GM12878 (cell line): ENCODE measurements around the gene HTR7. TPM values are rescaled to one million over a fixed set of nuclear protein-coding genes. Genes with fewer than 3 reads are reported as not detected.
A peak's percentile ranks its signal among the peaks of the same experiment; 100 is the strongest.

ENCODE experiments used
- ATAC-seq: fragments of 200-7000 bp; cut with Tn5 transposase; 3 replicates; pipeline ENCODE4 v1.9.1; 2020; ENCODE audit warnings: mild to moderate bottlenecking, moderate library complexity
- BruUV-seq: library from RNA; stranded (reverse); fragments of 400-500 nt; replicated peaks from 2 replicates; lab custom pipeline; 2021; lab: Mats Ljungman, UMichigan
- CTCF ChIA-PET: fragments of 300-600 bp; sonication (Branson Sonifier 250); formaldehyde crosslinking; extraction: SDS; loops from one replicate; lab custom pipeline; 2021; ENCODE audit warnings: inconsistent platforms; lab: Yijun Ruan, JAX
- POLR2A ChIA-PET: fragments of 350-600 bp; formaldehyde crosslinking; extraction: SDS; loops from one replicate; lab custom pipeline; 2021; ENCODE audit warnings: inconsistent platforms; lab: Charles Lee
- RAD21 ChIA-PET: fragments of 300-600 bp; sonication (Branson Sonifier 250); formaldehyde crosslinking; loops from one replicate; lab custom pipeline; 2023; ENCODE audit warnings: antibody characterized with exemption; ENCODE audit not compliant: unreplicated experiment; lab: Charles Lee
- SMC1A ChIA-PET: fragments of 300-600 bp; sonication (Branson Sonifier 250); formaldehyde crosslinking; loops from one replicate; lab custom pipeline; 2023; ENCODE audit not compliant: unreplicated experiment, uncharacterized antibody; lab: Charles Lee
- DNase-seq: peaks from one replicate; pipeline ENCODE4 v3.0.0-alpha.2; 2011; ENCODE audit warnings: low read depth, low spot score
- FAIRE-seq: peaks from 3 replicates; lab custom pipeline; 2011; peaks lifted over from hg19 to GRCh38; lab: Jason Lieb, UNC
- H2AFZ ChIP-seq: 2 replicates; pipeline ENCODE4 v1.6.0; 2011; ENCODE audit warnings: low read depth, low read length, control low read depth; ENCODE audit not compliant: control insufficient read depth
- H3K27ac ChIP-seq: 2 replicates; pipeline ENCODE4 v1.5.1; 2011; ENCODE audit warnings: control low read depth; ENCODE audit not compliant: control insufficient read depth, insufficient read depth
- H3K27me3 ChIP-seq, 2 experiments: replicated peaks in 1 of 2; 2 replicates each; pipeline versions ENCODE4 v1.6.0 to v1.6.1; 2011; ENCODE audit warnings: low read length in 1 of 2; ENCODE audit not compliant: control insufficient read depth in 2 of 2, insufficient read depth in 2 of 2
- H3K36me3 ChIP-seq, 2 experiments: 2 replicates each; pipeline ENCODE4 v1.5.1; 2011; ENCODE audit warnings: low read length in 1 of 2; ENCODE audit not compliant: control insufficient read depth in 2 of 2, insufficient read depth in 2 of 2
- H3K4me1 ChIP-seq: 2 replicates; pipeline ENCODE4 v1.6.1; 2011; ENCODE audit warnings: mild to moderate bottlenecking, low read length, moderate library complexity, mixed read lengths; ENCODE audit not compliant: control insufficient read depth, insufficient read depth
- H3K4me2 ChIP-seq: 2 replicates; pipeline ENCODE4 v1.6.0; 2011; ENCODE audit warnings: control low read depth; ENCODE audit not compliant: control insufficient read depth, insufficient read depth
- H3K4me3 ChIP-seq: fragments of 200-600 bp; sonication (generic); 2 replicates; pipeline ENCODE4 v1.5.1; 2016
- H3K79me2 ChIP-seq: 2 replicates; pipeline ENCODE4 v1.6.0; 2011; ENCODE audit warnings: low read length; ENCODE audit not compliant: control insufficient read depth, insufficient read depth
- H3K9ac ChIP-seq: 2 replicates; pipeline ENCODE4 v1.8.0; 2011; ENCODE audit warnings: low read length, control low read depth, mixed read lengths; ENCODE audit not compliant: control insufficient read depth, insufficient read depth
- H3K9me3 ChIP-seq: replicated peaks from 3 replicates; pipeline ENCODE4 v1.5.1; 2011; ENCODE audit warnings: mild to moderate bottlenecking, low read length; ENCODE audit not compliant: control insufficient read depth, insufficient read depth
- H4K20me1 ChIP-seq: 2 replicates; pipeline ENCODE4 v1.6.0; 2011; ENCODE audit not compliant: control insufficient read depth, insufficient read depth
- BMI1 ChIP-seq: fragments of 450-650 bp; IDR thresholded peaks from 2 replicates; pipeline ENCODE4 v1.6.1; 2016; ENCODE audit warnings: mild to moderate bottlenecking, moderate library complexity, borderline replicate concordance
- EZH2 ChIP-seq: IDR thresholded peaks from 2 replicates; pipeline ENCODE4 v1.6.1; 2012; ENCODE audit warnings: low read depth, mild to moderate bottlenecking, control low read depth, inconsistent platforms, low read length, borderline replicate concordance; ENCODE audit not compliant: control insufficient read depth
- HDAC6 ChIP-seq: fragments of 200-600 bp; sonication (generic); IDR thresholded peaks from one replicate; pipeline ENCODE4 v1.8.0; 2017; ENCODE audit warnings: antibody characterized with exemption; ENCODE audit not compliant: unreplicated experiment
- IRF4 ChIP-seq: IDR thresholded peaks from 2 replicates; pipeline ENCODE4 v1.6.1; 2011; ENCODE audit warnings: low read depth, low read length
- LARP7 ChIP-seq: fragments of 450-650 bp; IDR thresholded peaks from 2 replicates; pipeline ENCODE4 v1.6.1; 2017; ENCODE audit warnings: mild to moderate bottlenecking
- NRF1 ChIP-seq: conservative IDR thresholded peaks from 2 replicates; pipeline ENCODE4 v1.6.1; 2011; ENCODE audit warnings: mild to moderate bottlenecking, low read depth, low read length, improper control_type of control experiment
- PAX5 ChIP-seq: IDR thresholded peaks from 2 replicates; pipeline ENCODE4 v1.6.1; 2011; ENCODE audit warnings: low read depth, low read length, borderline replicate concordance
- SMAD1 ChIP-seq: fragments of 450-650 bp; IDR thresholded peaks from 2 replicates; pipeline ENCODE4 v1.6.1; 2018; ENCODE audit warnings: mild to moderate bottlenecking, low read depth; ENCODE audit not compliant: partially characterized antibody
- WGBS: methylation state at CpG from one replicate; pipeline ENCODE4 v1.1.6; 2016; ENCODE audit warnings: low lambda C conversion rate; ENCODE audit not compliant: insufficient replicate concordance, insufficient coverage; ENCODE audit errors: missing lambda C conversion rate; 5-methylcytosine and 5-hydroxymethylcytosine counted together
- in situ Hi-C: fragments of 300-500 bp; cut with MboI; formaldehyde crosslinking; loops from 9 replicates; pipeline ENCODE4 v1.14.3; 2018; ENCODE audit warnings: mixed read lengths
- intact Hi-C: fragments of 100-400 bp; cut with micrococcal nuclease; formaldehyde crosslinking; loops from one replicate; pipeline ENCODE4 v1.14.2; 2022; ENCODE audit not compliant: unreplicated experiment
- polyA plus RNA-seq, 11 experiments: library from polyadenylated mRNA; depleted of rRNA in 4 of 11; unstranded in 6 of 11; stranded (reverse) in 5 of 11; fragments of >200 nt; fragmentation: Nextera tagmentation in 4 of 11; fragmentation: Illumina TruSeq in 1 of 11; extraction: Ambion mirVana in 4 of 11; extraction: Trizol in 1 of 11; gene quantifications; 1 replicate in 1 of 11; 2 replicates in 10 of 11; pipeline versions ENCODE4 v1.2.1 to v1.2.3, GENCODE V29; 2011 to 2016; ENCODE audit warnings: inconsistent platforms in 2 of 11, missing spikeins in 2 of 11, low read depth in 1 of 11
- total RNA-seq, 4 experiments: library from RNA; depleted of rRNA in 3 of 4; stranded (reverse); fragments of >200 nt in 3 of 4; fragmentation: Illumina TruSeq in 1 of 4; extraction: Trizol in 1 of 4; gene quantifications; 2 replicates each; pipeline versions ENCODE4 v1.2.1 to v1.2.3, GENCODE V29; 2013 to 2021
- TF ChIP-seq, protein P1 (sequence below): fragments of 450-650 bp; IDR thresholded peaks from 2 replicates; pipeline ENCODE4 v1.6.1; 2016; ENCODE audit warnings: mild to moderate bottlenecking
- TF ChIP-seq, protein P2 (sequence below): fragments of 450-650 bp; conservative IDR thresholded peaks from 2 replicates; pipeline ENCODE4 v1.6.1; 2017; ENCODE audit warnings: mild to moderate bottlenecking, moderate library complexity

Gene HTR7
- total and polyA plus RNA-seq, 10 of the 15 experiments (the other 5 are each of a cell fraction or from before 2014, with no cell fraction given): 0.01 to 1.3 (median 0.06) TPM; not detected in 4

DNA sequence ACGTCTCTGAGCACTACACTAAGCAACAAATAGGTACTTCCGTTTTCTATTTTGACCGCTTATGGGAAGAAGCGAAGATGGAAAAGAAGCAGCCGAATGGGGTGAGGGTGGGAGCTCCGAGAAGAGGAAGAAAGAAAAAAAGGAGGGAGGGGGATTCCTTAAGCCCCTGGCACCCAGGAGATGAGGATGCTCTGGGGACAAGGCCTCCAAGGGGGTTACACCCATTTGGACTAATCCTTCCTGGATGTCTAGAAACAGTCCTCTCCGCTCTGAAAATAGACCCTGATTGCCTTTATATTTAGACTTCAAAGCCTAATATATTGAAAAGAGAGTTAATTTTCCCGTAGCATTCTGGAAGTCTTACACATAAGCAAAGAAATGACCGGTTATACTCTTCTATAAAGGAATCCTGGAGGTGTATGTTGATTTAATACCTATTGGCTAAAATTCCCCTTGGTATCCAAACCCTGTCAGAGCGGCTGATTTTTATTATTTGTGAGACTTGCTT, 676 bp upstream of the HTR7 start:
- H3K4me2 ChIP-seq: peak overlapping the region; percentile 81; the same call in 1 of the 2 replicates

More for the DNA sequence above, 676 bp upstream of the HTR7 start:
- peak overlapping the region; percentile 41; the same call in 1 of the 2 replicates for H3K4me3 ChIP-seq
- DNase-seq: no peak
- intact Hi-C loops (loop anchor here (5.0 to 10.0 kb wide), 2 partner anchors 64 to 711 kb away; no protein-coding TSS in a partner anchor), in situ Hi-C loops (no loop called here)
- peaks cover 0 to 10% of the 10 kb centered on the region in 2 experiments; a peak in 3 of 4 replicates for H3K27me3 ChIP-seq
- H4K20me1 ChIP-seq: no peaks in the 10 kb centered on the region
- ChIA-PET CTCF (interaction anchor here (0.8 to 1.1 kb wide), 3 partner anchors 13 to 106 kb away, joined by 3 to 4 read pairs (median 4); partner anchors contain the start of gene RPP30), POLR2A (interaction anchor here (0.7 kb wide), 1 partner anchor 43 kb away, joined by 3 read pairs; no protein-coding TSS in a partner anchor), RAD21 (no interaction called here), SMC1A (interaction anchor here (0.6 kb wide), 1 partner anchor 106 kb away, joined by 3 read pairs; no protein-coding TSS in a partner anchor)
- 39% methylated on average over 10 of the region's 10 CpGs for WGBS
- no peak overlapping the region for H2AFZ ChIP-seq
- H3K27ac ChIP-seq: no peak overlapping the region
- H3K4me1 ChIP-seq: 0 out of 2 replicates have a peak, but pooled peaks cover 3% of the 10 kb centered on the region
- FAIRE-seq: no peak
- no peaks in the 10 kb centered on the region; the same call in 2 of the 3 replicates for H3K9me3 ChIP-seq
- no TSS peak for BruUV-seq
- H3K36me3 ChIP-seq: no peaks in the 10 kb centered on the region
- no peaks in the 10 kb centered on the region for H3K79me2 ChIP-seq
- no peak for TF ChIP-seq HDAC6
- TF ChIP-seq PAX5: no peak
- no peak for TF ChIP-seq SMAD1
- TF ChIP-seq EZH2: 0 out of 2 replicates have a peak, but pooled peaks have one; percentile 58
- TF ChIP-seq, protein P1, sequence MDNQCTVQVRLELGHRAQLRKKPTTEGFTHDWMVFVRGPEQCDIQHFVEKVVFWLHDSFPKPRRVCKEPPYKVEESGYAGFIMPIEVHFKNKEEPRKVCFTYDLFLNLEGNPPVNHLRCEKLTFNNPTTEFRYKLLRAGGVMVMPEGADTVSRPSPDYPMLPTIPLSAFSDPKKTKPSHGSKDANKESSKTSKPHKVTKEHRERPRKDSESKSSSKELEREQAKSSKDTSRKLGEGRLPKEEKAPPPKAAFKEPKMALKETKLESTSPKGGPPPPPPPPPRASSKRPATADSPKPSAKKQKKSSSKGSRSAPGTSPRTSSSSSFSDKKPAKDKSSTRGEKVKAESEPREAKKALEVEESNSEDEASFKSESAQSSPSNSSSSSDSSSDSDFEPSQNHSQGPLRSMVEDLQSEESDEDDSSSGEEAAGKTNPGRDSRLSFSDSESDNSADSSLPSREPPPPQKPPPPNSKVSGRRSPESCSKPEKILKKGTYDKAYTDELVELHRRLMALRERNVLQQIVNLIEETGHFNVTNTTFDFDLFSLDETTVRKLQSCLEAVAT: no peak
- TF ChIP-seq LARP7: no peak
- TF ChIP-seq BMI1: peak; percentile 63; the same call in 1 of the 2 replicates
- no peak for TF ChIP-seq NRF1
- no peak for TF ChIP-seq IRF4
- TF ChIP-seq, protein P2, sequence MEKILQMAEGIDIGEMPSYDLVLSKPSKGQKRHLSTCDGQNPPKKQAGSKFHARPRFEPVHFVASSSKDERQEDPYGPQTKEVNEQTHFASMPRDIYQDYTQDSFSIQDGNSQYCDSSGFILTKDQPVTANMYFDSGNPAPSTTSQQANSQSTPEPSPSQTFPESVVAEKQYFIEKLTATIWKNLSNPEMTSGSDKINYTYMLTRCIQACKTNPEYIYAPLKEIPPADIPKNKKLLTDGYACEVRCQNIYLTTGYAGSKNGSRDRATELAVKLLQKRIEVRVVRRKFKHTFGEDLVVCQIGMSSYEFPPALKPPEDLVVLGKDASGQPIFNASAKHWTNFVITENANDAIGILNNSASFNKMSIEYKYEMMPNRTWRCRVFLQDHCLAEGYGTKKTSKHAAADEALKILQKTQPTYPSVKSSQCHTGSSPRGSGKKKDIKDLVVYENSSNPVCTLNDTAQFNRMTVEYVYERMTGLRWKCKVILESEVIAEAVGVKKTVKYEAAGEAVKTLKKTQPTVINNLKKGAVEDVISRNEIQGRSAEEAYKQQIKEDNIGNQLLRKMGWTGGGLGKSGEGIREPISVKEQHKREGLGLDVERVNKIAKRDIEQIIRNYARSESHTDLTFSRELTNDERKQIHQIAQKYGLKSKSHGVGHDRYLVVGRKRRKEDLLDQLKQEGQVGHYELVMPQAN: no peak
- H3K9ac ChIP-seq: no peak overlapping the region
- ATAC-seq: no peak; the same call in 2 of the 3 replicates
